HL-60/S4 (cell line): ENCODE results near the gene GALNT14.

Experiments
- in situ Hi-C: fragments of 300-500 bp; cut with MboI; formaldehyde crosslinking; loops from 2 replicates; pipeline ENCODE4 v1.14.3; 2022; ENCODE audit warnings: low sequenced_read_pairs

The GALNT14 gene

DNA sequence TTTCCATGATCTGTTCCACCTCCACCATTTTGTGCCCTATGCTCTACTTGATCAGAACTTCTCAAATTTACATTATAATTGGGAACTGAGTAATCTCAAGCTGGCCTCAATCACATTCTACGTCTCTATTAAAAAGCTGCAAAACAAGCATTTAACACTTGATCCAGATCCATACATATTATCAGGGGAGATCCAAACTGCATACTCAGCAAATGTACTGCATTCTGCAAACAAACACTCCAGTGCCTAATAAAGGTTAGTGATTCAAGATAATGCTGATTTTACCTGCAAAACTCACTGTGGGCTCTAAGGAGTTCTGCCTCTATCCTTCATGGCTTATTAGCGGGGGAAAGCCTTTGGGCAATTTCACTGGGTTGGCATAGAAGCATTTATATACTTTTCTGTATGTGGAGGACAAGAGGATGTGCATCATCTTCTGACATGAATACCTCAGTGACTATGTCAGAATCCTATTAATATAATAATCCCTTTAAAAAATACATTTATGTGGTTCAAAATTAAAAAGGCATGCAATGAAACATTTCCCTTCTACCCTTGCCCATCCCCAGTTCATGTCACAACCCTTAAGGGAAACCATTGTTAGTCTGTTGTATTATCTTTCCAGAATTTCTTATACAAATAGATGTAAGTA lies 40.2 kb downstream of the GALNT14 start:
- in situ Hi-C loops = no loop called here

DNA sequence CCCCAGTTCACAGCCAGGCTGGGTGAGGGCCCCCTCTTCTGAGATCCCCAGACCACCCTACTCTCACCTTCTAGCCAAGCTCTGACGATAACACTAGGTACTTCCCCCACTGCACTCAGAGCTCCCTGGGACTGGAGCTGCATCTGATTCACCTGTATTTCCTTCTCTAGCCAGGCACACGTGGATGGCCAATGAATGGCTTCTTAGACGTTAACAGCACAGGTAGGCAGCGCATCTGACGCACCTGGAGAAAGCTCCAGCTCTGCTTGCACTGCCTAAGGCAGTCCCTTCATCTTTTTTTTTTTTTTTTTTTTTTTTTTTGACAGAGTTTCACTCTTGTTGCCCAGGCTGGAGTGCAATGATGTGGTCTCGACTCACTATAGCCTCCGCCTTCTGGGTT lies 48.1 kb downstream of the GALNT14 start:
- in situ Hi-C loops = no loop called here

GRCh38 chr2:31089645-31090044 lies 48.6 kb downstream of the GALNT14 start:
- in situ Hi-C loops = no loop called here

DNA sequence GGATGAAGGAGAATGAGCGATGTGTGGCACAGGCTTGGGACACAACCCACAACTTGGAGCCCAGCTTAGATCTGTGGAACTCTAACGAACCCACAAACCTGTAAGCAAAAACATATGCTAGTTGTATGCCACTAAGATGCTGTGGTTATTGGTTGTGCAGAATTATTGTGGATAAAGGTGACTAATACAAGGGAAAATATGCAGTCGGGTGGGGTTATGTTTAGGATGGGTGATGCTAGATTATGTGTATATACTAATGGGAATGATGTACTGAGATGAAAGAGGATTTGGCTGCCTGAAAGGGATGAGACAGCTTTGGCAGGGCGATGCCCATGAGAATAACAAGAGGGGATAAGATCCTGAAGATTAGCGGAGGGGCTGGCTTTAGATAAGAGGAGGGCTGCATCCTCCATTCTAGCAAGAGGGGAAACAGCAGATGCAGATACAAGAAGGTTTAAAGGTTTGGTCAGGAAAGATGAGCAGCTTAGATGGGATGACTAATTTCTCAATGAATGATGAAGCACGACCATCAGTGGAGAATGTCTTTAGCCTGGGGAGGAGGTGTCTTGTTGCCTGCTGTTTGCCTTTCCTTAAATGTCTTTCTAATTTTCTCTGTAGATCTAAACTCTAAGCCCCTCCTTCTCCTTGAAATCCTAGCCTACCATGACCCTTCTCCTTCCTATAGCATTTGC lies 49.6 kb downstream of the GALNT14 start:
- in situ Hi-C loops = no loop called here

DNA sequence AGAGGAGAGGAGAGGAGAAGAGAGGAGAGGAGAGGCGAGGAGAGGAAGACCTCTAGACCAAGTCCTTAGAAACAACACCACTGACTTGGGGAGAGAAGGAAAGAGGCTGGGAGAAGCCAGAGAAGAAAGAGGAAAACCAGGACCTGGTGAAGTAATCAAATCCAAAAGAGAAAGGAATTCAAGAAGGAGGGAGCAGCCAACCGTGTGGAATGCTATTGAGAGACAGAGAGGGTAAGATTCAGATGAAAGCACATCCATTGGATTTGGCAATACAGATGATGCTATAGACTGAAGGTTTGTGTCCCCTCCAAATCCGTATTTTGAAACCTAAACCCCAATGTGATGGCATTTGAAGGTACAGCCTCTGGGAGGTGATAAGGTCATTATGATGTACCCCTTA lies 50.7 kb downstream of the GALNT14 start:
- in situ Hi-C loops = no loop called here

- in situ Hi-C loops = no loop called here
These were observed 51.6 kb downstream of the GALNT14 start for GRCh38 chr2:31086590-31086989.

GRCh38 chr2:31083234-31083993 lies 54.8 kb downstream of the GALNT14 start:
- in situ Hi-C loops = no loop called here

DNA sequence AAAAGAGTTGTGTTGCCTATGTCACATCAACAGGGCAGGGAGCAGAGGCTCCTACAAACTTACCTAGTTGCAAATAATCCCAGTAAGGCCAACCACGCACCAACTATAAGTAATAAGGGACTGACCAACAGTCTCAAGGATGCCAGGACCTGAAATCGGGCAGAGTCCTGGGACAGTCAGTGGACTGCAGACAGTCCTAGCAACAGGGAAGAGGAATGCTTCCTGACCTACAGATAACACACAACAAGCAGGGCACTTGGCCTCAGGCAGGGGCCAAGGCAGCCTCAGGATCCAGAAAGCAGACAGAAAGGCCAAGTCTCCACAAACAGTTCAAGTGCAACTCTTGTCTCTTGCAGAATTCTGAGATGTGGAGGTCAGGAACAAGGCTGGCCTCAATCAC lies 56.2 kb downstream of the GALNT14 start:
- in situ Hi-C loops = no loop called here

GRCh38 chr2:31081492-31081891 lies 56.7 kb downstream of the GALNT14 start:
- in situ Hi-C loops = no loop called here

- in situ Hi-C loops = no loop called here
These were observed 57.9 kb downstream of the GALNT14 start for GRCh38 chr2:31080361-31080760.

DNA sequence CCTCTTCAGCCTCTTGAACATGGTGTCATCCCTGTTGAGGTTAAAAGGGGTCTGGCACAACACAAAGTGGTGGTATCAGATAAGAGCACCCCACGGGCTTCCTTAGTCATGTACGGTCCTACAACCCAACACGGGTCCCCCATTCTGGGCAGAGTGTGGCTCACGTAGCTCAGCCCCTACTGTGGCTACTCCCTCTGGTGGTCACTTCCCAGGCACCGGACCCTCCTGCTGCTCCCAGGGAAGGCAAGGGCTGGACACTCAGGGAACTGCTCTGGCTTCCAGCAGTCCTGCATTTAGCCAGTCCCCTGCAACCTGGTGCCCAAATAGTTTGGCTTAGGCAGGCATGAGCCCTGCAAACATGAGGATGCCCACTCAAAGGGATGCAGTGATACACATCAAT lies 58.6 kb downstream of the GALNT14 start:
- in situ Hi-C loops = no loop called here

GRCh38 chr2:31078579-31079105 lies 59.6 kb downstream of the GALNT14 start:
- in situ Hi-C loops = no loop called here

DNA sequence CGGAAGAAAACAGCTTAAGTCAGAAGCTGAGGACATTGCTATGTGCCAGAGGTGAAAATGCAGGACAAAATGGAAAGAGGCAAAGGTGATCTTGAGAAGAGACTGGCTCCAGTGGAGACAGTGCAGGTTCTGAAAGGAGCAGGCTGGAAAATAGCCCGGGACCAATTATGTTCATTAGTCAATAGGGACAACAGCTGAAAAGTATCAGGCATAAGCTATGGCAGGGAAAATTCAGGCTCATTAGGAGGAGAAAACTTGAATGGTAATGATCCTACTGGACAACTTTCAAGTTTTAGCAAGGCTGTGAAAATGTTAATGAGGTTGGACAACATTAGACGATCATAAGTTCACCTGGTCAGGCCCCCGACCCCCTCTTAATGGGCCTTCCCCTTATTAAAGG lies 60.2 kb downstream of the GALNT14 start:
- in situ Hi-C loops = no loop called here

- in situ Hi-C loops = no loop called here
These were observed 62.2 kb downstream of the GALNT14 start for GRCh38 chr2:31075941-31076590.

- in situ Hi-C loops = no loop called here
These were observed 62.8 kb downstream of the GALNT14 start for GRCh38 chr2:31075431-31075830.

DNA sequence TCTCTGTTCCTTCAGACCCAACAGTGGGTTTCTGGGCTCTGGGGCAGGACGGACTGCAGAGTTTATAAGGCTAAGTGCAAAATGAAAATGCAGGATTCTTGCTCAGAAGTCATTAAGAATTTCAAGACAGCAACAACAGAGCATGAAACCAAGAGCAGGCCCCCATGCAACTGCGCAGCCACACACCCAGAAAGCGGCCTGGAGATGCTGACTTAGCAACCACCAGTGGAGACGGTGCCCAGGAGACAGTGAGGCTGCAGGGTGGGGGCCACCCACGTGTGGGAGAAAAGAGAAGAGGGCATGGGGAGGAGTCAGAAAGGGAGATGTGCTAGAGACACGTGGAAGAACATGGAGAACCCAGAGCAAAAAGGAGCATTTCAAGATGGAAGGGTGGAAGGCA lies 66.5 kb downstream of the GALNT14 start:
- in situ Hi-C loops = no loop called here

- in situ Hi-C loops = no loop called here
These were observed 67.7 kb downstream of the GALNT14 start for GRCh38 chr2:31070339-31071125.

- in situ Hi-C loops = no loop called here
These were observed 68.5 kb downstream of the GALNT14 start for GRCh38 chr2:31069643-31070325.

DNA sequence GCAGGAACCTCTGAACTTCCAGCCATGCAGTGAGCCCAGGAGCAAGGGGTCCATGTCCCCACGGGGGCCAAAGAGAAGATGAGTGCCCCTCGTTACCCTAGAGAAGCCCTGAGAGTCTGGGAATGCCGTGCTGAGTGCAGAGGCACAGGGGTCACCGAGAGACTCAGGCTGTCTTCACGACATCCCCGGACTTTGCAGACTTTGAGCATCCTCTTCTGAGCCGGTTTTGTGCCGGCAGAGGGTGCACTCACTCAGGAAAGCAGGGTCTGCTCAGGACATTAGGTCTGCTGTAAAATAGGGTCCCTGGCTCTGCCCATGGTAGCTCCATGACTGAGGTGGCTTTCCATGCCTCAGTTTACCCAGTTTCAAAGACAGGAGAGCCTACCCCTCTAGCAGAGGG lies 71.0 kb downstream of the GALNT14 start:
- in situ Hi-C loops = no loop called here

- in situ Hi-C loops = no loop called here
These were observed 71.7 kb downstream of the GALNT14 start for GRCh38 chr2:31066551-31066950.
